Tibial nerve (tissue), 4 donors: Measurements from ENCODE around the gene ZNF837.

Experiments used
- EP300 ChIP-seq, 2 donors: sonication (generic); formaldehyde crosslinking; IDR thresholded peaks; one replicate each; pipeline ENCODE4 v1.6.1; 2017; ENCODE audit warnings: antibody characterized with exemption in 2 of 2, mild to moderate bottlenecking in 1 of 2
- POLR2A ChIP-seq, 2 donors: fragments of 450-650 bp; IDR thresholded peaks; one replicate each; pipeline ENCODE4 v1.6.1; 2017; ENCODE audit warnings: antibody characterized with exemption in 2 of 2, mild to moderate bottlenecking in 2 of 2, moderate library complexity in 2 of 2
- TF ChIP-seq, protein P1 (sequence below), 5 experiments: fragments of 200-600 bp in 3 of 5; fragments of 450-650 bp in 2 of 5; sonication (generic) in 3 of 5; IDR thresholded peaks; one replicate each; pipeline ENCODE4 v1.5.1; 2016 to 2019; ENCODE audit warnings: antibody characterized with exemption in 5 of 5, mild to moderate bottlenecking in 3 of 5, moderate library complexity in 2 of 5

DNA sequence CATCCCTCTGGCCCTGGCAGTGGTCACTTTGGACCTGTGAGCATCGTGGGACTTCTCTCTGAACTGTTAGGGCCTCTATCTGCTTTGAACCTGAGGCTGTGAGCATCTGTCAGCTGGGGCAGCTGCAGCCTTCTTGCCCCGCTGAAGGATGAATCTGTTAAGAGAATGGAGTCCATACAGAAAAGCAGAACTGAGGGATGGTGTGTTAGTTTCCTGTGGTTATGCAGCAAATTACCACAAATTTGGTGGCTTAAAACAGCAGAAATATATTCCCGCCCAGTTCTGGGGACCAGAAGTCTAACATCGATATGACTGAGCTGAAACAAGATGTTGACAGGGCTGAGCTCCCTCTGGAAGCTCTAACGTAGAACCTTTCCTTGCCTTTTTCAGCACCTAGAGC is 16.7 kb downstream of the ZNF837 start:
- TF ChIP-seq, protein P1, sequence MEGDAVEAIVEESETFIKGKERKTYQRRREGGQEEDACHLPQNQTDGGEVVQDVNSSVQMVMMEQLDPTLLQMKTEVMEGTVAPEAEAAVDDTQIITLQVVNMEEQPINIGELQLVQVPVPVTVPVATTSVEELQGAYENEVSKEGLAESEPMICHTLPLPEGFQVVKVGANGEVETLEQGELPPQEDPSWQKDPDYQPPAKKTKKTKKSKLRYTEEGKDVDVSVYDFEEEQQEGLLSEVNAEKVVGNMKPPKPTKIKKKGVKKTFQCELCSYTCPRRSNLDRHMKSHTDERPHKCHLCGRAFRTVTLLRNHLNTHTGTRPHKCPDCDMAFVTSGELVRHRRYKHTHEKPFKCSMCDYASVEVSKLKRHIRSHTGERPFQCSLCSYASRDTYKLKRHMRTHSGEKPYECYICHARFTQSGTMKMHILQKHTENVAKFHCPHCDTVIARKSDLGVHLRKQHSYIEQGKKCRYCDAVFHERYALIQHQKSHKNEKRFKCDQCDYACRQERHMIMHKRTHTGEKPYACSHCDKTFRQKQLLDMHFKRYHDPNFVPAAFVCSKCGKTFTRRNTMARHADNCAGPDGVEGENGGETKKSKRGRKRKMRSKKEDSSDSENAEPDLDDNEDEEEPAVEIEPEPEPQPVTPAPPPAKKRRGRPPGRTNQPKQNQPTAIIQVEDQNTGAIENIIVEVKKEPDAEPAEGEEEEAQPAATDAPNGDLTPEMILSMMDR (IDR thresholded peaks at IDR 0.05) = no peak
- no peak for TF ChIP-seq POLR2A (IDR thresholded peaks at IDR 0.05)
- no peak for TF ChIP-seq EP300 (IDR thresholded peaks at IDR 0.05)
